NOMO-1 treated with DMSO at 0.1 percent for 48 hours (cell line): ENCODE measurements around the gene KLHDC3.
A peak's percentile ranks its signal among the peaks of the same experiment; 100 is the strongest.
"Not testable (repeated sequence)": the region's sequence is repeated elsewhere in the genome, so short reads cannot be mapped to it uniquely, and the experiment has no call there.

ENCODE experiments used
- DNase-seq: peaks from one replicate; lab custom pipeline; 2025; ENCODE audit not compliant: unreplicated experiment; lab: John Stamatoyannopoulos, UW

KLHDC3 gene

GRCh38 chr6:43026365-43026764 is 12.3 kb downstream of the KLHDC3 start:
- DNase-seq, result no peak

- DNase-seq, result no peak
Observed at GRCh38 chr6:43029120-43029519, 15.1 kb downstream of the KLHDC3 start.

GRCh38 chr6:43032326-43032725 is 18.3 kb downstream of the KLHDC3 start:
- DNase-seq, result no peak

- DNase-seq, result no peak
Observed at GRCh38 chr6:43033496-43034189, 19.6 kb downstream of the KLHDC3 start.

GRCh38 chr6:43034190-43034525 is 20.1 kb downstream of the KLHDC3 start:
- no peak for DNase-seq

- DNase-seq, result no peak
Observed at GRCh38 chr6:43035495-43036194, 21.6 kb downstream of the KLHDC3 start.

GRCh38 chr6:43036712-43037111 is 22.7 kb downstream of the KLHDC3 start:
- DNase-seq, result no peak

GRCh38 chr6:43037197-43037596 is 23.1 kb downstream of the KLHDC3 start:
- DNase-seq, result no peak

- DNase-seq, result no peak
Observed at GRCh38 chr6:43037706-43038105, 23.7 kb downstream of the KLHDC3 start.

GRCh38 chr6:43038727-43039126 is 24.7 kb downstream of the KLHDC3 start:
- no peak for DNase-seq

GRCh38 chr6:43040542-43041257 is 26.7 kb downstream of the KLHDC3 start:
- no peak for DNase-seq

GRCh38 chr6:43041475-43041874 is 27.4 kb downstream of the KLHDC3 start:
- not testable (repeated sequence) for DNase-seq

- DNase-seq, result no peak
Observed at GRCh38 chr6:43043310-43043709, 29.3 kb downstream of the KLHDC3 start.

GRCh38 chr6:43045371-43045930 is 31.4 kb downstream of the KLHDC3 start:
- no peak for DNase-seq

GRCh38 chr6:43047998-43048397 is 33.9 kb downstream of the KLHDC3 start:
- DNase-seq, result no peak

GRCh38 chr6:43050981-43051380 is 36.9 kb downstream of the KLHDC3 start:
- DNase-seq, result no peak

GRCh38 chr6:43052225-43052841 is 38.3 kb downstream of the KLHDC3 start:
- no peak for DNase-seq

- DNase-seq, result peak; percentile 7
Observed at GRCh38 chr6:43052842-43053544, 38.9 kb downstream of the KLHDC3 start.

GRCh38 chr6:43053545-43054205 is 39.6 kb downstream of the KLHDC3 start, which contains the start of gene CUL7:
Gene CUL7, minus strand, starts transcription at chr6:43053851. Its CDS starts 1,063 bp downstream, at chr6:43052788.
- peak; percentile 91 for DNase-seq
